HCT116 (cell line): Measurements from ENCODE around the gene MEP1A.

ENCODE experiments used
- ELF1 ChIP-seq: IDR thresholded peaks from 2 replicates; pipeline ENCODE4 v1.6.1; 2012; ENCODE audit warnings: low read depth, borderline replicate concordance
- EZH2 ChIP-seq: fragments of 200-600 bp; sonication (generic); IDR thresholded peaks from 2 replicates; pipeline ENCODE4 v1.6.1; 2017; ENCODE audit warnings: antibody characterized with exemption, mixed run types
- POLR2AphosphoS5 ChIP-seq: IDR thresholded peaks from 2 replicates; pipeline ENCODE4 v1.6.1; 2011; ENCODE audit warnings: mild to moderate bottlenecking, low read depth, low read length, moderate library complexity
- RAD21 ChIP-seq: IDR thresholded peaks from 2 replicates; pipeline ENCODE4 v1.6.1; 2012; ENCODE audit warnings: low read depth, mild to moderate bottlenecking
- SIN3A ChIP-seq: IDR thresholded peaks from 2 replicates; pipeline ENCODE4 v1.6.1; 2012; ENCODE audit warnings: low read depth
- SRF ChIP-seq: IDR thresholded peaks from 2 replicates; pipeline ENCODE4 v1.6.1; 2012; ENCODE audit warnings: low read depth
- TF ChIP-seq, protein P1 (sequence below), 3 experiments: fragments of 200-600 bp in 1 of 3; sonication (generic) in 1 of 3; IDR thresholded peaks in 2 of 3; conservative IDR thresholded peaks in 1 of 3; 2 replicates each; pipeline ENCODE4 v1.5.1; 2012 to 2017; ENCODE audit warnings: low read depth in 2 of 3, low read length in 2 of 3, antibody characterized with exemption in 1 of 3, borderline replicate concordance in 1 of 3, control low read depth in 1 of 3, mild to moderate bottlenecking in 1 of 3, mixed read lengths in 1 of 3, mixed run types in 1 of 3, moderate library complexity in 1 of 3; ENCODE audit not compliant: insufficient read depth in 1 of 3

DNA sequence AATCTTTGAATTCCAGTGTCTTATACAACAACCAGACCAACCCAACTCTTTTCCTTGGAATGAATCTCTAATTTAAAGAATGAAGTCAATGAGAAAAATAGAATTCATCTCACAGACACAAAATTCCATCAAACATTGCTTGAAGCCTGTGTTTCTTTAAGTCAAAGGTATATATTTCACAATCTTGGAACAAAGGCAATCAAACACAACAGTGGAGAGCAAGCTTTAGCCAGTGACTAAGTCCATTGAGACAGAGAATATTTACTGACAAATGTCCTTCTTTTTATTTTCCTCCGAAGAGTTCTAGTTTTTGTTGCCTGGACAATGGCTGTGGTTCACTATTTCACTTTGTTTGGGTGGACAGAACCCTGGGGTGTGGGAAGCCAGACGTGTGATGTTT, 35.8 kb downstream of the MEP1A start:
- TF ChIP-seq, protein P1, sequence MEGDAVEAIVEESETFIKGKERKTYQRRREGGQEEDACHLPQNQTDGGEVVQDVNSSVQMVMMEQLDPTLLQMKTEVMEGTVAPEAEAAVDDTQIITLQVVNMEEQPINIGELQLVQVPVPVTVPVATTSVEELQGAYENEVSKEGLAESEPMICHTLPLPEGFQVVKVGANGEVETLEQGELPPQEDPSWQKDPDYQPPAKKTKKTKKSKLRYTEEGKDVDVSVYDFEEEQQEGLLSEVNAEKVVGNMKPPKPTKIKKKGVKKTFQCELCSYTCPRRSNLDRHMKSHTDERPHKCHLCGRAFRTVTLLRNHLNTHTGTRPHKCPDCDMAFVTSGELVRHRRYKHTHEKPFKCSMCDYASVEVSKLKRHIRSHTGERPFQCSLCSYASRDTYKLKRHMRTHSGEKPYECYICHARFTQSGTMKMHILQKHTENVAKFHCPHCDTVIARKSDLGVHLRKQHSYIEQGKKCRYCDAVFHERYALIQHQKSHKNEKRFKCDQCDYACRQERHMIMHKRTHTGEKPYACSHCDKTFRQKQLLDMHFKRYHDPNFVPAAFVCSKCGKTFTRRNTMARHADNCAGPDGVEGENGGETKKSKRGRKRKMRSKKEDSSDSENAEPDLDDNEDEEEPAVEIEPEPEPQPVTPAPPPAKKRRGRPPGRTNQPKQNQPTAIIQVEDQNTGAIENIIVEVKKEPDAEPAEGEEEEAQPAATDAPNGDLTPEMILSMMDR (IDR thresholded peaks at IDR 0.05 in 2 of 3, conservative IDR thresholded peaks at IDR 0.05 in 1 of 3; ENCODE audit: borderline replicate concordance in 1 of 3, insufficient read depth in 1 of 3, low read depth in 2 of 3, low read length in 2 of 3), result no peak
- TF ChIP-seq SIN3A, result no peak
- no peak for TF ChIP-seq RAD21
- no peak for TF ChIP-seq SRF
- TF ChIP-seq ELF1, result no peak
- TF ChIP-seq POLR2AphosphoS5, result no peak
- TF ChIP-seq EZH2, result no peak
